GM10266 (cell line): Measurements from ENCODE around the gene B3GLCT.

Source experiments
- DNase-seq: peaks from one replicate; pipeline ENCODE4 v3.0.0; 2012; ENCODE audit errors: extremely low spot score
- CTCF ChIP-seq: IDR thresholded peaks from 2 replicates; pipeline ENCODE4 v1.5.1; 2012; ENCODE audit warnings: mild to moderate bottlenecking, low read depth; ENCODE audit not compliant: control insufficient read depth, insufficient read depth; ENCODE audit errors: missing control alignments

B3GLCT gene

GRCh38 chr13:31199527-31199848, 287 bp upstream of the B3GLCT start:
- peak; percentile 47 for DNase-seq
- no peak for TF ChIP-seq CTCF

DNA sequence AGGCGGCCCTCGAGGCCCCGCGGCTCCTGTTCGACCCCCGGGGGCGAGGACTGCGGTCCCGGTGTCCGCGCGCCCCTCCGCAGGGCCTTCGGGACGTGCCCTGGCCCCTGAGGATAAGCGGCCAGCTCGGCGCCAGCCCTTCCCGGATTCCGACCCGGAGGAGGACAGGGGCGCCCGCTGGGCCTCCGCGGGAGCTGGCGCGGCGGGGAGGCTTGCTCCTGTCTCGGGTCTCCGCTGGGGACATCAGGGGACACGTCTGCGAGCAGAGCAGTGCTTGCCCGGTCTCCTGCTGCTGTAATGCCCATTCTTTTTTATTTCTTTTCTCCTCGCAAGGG, 829 bp downstream of the B3GLCT start:
- TF ChIP-seq CTCF: no peak
- DNase-seq: no peak

- no peak for DNase-seq
- TF ChIP-seq CTCF: no peak
Observed at GRCh38 chr13:31201341-31202031, 1.7 kb downstream of the B3GLCT start.

DNA sequence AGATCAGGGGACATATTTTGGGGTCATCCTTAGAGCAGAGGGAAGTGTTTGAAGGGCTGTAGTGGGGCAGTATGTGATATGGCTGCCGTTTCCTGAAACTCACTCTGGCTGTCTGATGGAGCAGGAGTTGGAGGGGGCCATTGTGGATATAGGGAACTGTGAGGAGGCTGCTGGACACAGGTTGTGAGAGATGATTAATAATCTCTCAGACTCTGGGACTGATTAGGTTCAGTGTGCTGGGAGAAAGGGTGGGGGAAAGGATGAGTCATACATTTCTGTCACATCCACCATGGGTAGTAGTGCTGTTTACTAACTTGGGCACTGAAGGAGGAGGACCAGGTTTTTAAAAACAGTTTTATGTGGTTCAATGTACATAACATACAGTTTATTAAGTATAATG, 4.8 kb downstream of the B3GLCT start:
- no peak for TF ChIP-seq CTCF
- no peak for DNase-seq

- TF ChIP-seq CTCF: no peak
- DNase-seq: no peak
Observed at GRCh38 chr13:31207661-31208552, 8.1 kb downstream of the B3GLCT start.

DNA sequence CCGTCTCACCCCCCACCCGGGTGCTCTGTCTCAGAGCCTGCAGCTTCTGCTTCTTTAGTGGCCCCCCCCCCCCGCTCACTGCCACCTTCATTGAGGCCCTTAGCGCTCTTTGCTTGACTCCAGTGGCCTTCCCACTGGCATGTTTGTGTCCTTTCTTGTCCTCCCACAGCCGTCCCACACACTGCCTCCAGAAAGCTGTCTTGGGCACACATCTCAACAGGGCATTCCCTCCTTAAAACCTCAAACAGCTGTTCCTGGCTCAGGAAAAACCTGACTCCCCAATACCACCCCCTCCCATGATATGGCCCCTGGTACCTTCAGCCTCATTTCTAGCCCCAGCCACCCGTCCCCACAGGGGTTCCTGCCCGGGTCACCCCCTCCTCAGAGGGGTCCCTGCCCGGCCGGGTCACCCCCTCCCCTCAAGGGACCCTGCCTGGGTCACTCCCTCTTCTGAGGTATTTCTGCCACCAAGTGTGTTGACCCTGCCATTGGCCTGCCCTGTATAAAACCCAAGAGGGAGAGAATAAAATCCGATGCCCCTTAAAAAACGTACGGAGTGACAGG, 8.9 kb downstream of the B3GLCT start:
- no peak for TF ChIP-seq CTCF
- DNase-seq: no peak
